ENCODE data around the gene RPL29. TPM values are rescaled to one million over a fixed set of nuclear protein-coding genes. Genes with fewer than 3 reads are reported as not detected.

RPL29 gene
- total RNA-seq, 4 donors from 2014 or later = 1,723 to 2,189 (median 1,972) TPM

GRCh38 chr3:51957520-51958205 lies 38.0 kb downstream of the RPL29 start:
- ATAC-seq (ENCODE audit: low FRiP score) (no peak), DNase-seq (ENCODE audit: low spot score) (no peak)
- TF ChIP-seq CTCF (IDR thresholded peaks at IDR 0.05) = no peak

GRCh38 chr3:51955893-51956770 lies 39.6 kb downstream of the RPL29 start:
- ATAC-seq (ENCODE audit: low FRiP score) (peak; percentile 77), DNase-seq (ENCODE audit: low spot score) (no peak)
- TF ChIP-seq CTCF (IDR thresholded peaks at IDR 0.05) = no peak

- no peak for DNase-seq (ENCODE audit: low spot score)
- TF ChIP-seq CTCF (IDR thresholded peaks at IDR 0.05) = no peak
Observed at GRCh38 chr3:51955175-51955892, 40.4 kb downstream of the RPL29 start, which contains the start of gene GPR62. Gene GPR62 (plus strand): TSS chr3:51955381. CDS start chr3:51955653, 272 bp downstream.

GRCh38 chr3:51954713-51955112 lies 41.0 kb downstream of the RPL29 start:
- TF ChIP-seq CTCF (IDR thresholded peaks at IDR 0.05) = no peak
- DNase-seq (ENCODE audit: low spot score) (no peak), ATAC-seq (ENCODE audit: low FRiP score) (no peak)

More at GRCh38 chr3:51955175-51955892, 40.4 kb downstream of the RPL29 start, which contains the start of gene GPR62:
- no peak for ATAC-seq (ENCODE audit: low FRiP score)

GRCh38 chr3:51954105-51954504 lies 41.6 kb downstream of the RPL29 start:
- TF ChIP-seq CTCF (IDR thresholded peaks at IDR 0.05) = no peak
- DNase-seq (ENCODE audit: low spot score) (no peak), ATAC-seq (ENCODE audit: low FRiP score) (no peak)

GRCh38 chr3:51953445-51953844 lies 42.2 kb downstream of the RPL29 start:
- no peak for DNase-seq (ENCODE audit: low spot score)
- no peak for ATAC-seq (ENCODE audit: low FRiP score)

More at GRCh38 chr3:51953445-51953844, 42.2 kb downstream of the RPL29 start:
- no peak for TF ChIP-seq CTCF (IDR thresholded peaks at IDR 0.05)
